ENCODE results near the gene PCSK1N. TPM values are rescaled to one million over a fixed set of nuclear protein-coding genes. Genes with fewer than 3 reads are reported as not detected.

Gene PCSK1N
- total and polyA plus RNA-seq, 2 experiments from 2014 or later, result 39.0 to 97.0 TPM

GRCh38 chrX:48790477-48790876 is 44.9 kb downstream of the PCSK1N start:
- 96% methylated on average over 3 of the region's 5 CpGs for WGBS (ENCODE audit: low lambda C conversion rate, missing lambda C conversion rate)
- TF ChIP-seq CTCF (IDR thresholded peaks at IDR 0.05; ENCODE audit: poor library complexity) (no peak), EZH2phosphoT487 (IDR thresholded peaks at IDR 0.05; ENCODE audit: low read depth, severe bottlenecking, unreplicated experiment) (no peak), EZH2 (IDR thresholded peaks at IDR 0.05; ENCODE audit: borderline replicate concordance) (no peak)
- H3K9me3 ChIP-seq (ENCODE audit: low read depth), result no peaks in the 10 kb centered on the region

GRCh38 chrX:48789366-48790220 is 45.8 kb downstream of the PCSK1N start:
- Histone ChIP-seq H3K4me2 (no peak overlapping the region), H3K4me1 (ENCODE audit: insufficient read depth) (peaks cover 4% of the 10 kb centered on the region), H3K9me3 (ENCODE audit: low read depth) (no peaks in the 10 kb centered on the region), H2AFZ (no peak overlapping the region), H4K20me1 (ENCODE audit: insufficient read depth, poor library complexity, severe bottlenecking) (no peaks in the 10 kb centered on the region), H3K79me2 (no peaks in the 10 kb centered on the region), H3K4me3 (no peak overlapping the region), H3K27ac (no peak overlapping the region), H3K27me3 (no peaks in the 10 kb centered on the region), H3K36me3 (replicated peaks; ENCODE audit: insufficient read depth, low read depth) (no peaks in the 10 kb centered on the region), H3K9me2 (replicated peaks; ENCODE audit: insufficient read depth) (no peaks in the 10 kb centered on the region)
- no peak for DNase-seq (ENCODE audit: low spot score)
- TF ChIP-seq EZH2phosphoT487 (IDR thresholded peaks at IDR 0.05; ENCODE audit: low read depth, severe bottlenecking, unreplicated experiment) (no peak), EZH2 (IDR thresholded peaks at IDR 0.05; ENCODE audit: borderline replicate concordance) (no peak), CTCF (IDR thresholded peaks at IDR 0.05; ENCODE audit: poor library complexity) (no peak)
- WGBS (ENCODE audit: low lambda C conversion rate, missing lambda C conversion rate), result 90% methylated on average over 6 of the region's 7 CpGs

More at GRCh38 chrX:48790477-48790876, 44.9 kb downstream of the PCSK1N start:
- no peaks in the 10 kb centered on the region for H3K36me3 ChIP-seq (replicated peaks; ENCODE audit: insufficient read depth, low read depth)
- no peaks in the 10 kb centered on the region for H3K9me2 ChIP-seq (replicated peaks; ENCODE audit: insufficient read depth)
- no peak for DNase-seq (ENCODE audit: low spot score)
- no peak overlapping the region for H3K4me3 ChIP-seq
- H3K4me2 ChIP-seq, result no peak overlapping the region
- no peaks in the 10 kb centered on the region for H4K20me1 ChIP-seq (ENCODE audit: insufficient read depth, poor library complexity, severe bottlenecking)
- H2AFZ ChIP-seq, result no peak overlapping the region
- H3K79me2 ChIP-seq, result no peaks in the 10 kb centered on the region
- H3K4me1 ChIP-seq (ENCODE audit: insufficient read depth), result peaks cover 10% of the 10 kb centered on the region
- H3K27me3 ChIP-seq, result no peaks in the 10 kb centered on the region
- no peak overlapping the region for H3K27ac ChIP-seq

GRCh38 chrX:48787505-48788443 is 47.6 kb downstream of the PCSK1N start:
- Histone ChIP-seq H3K9me2 (replicated peaks; ENCODE audit: insufficient read depth) (no peaks in the 10 kb centered on the region), H3K27me3 (no peaks in the 10 kb centered on the region), H3K79me2 (no peaks in the 10 kb centered on the region), H3K36me3 (replicated peaks; ENCODE audit: insufficient read depth, low read depth) (no peaks in the 10 kb centered on the region), H3K4me3 (no peak overlapping the region), H3K27ac (no peak overlapping the region), H4K20me1 (ENCODE audit: insufficient read depth, poor library complexity, severe bottlenecking) (no peaks in the 10 kb centered on the region), H3K9me3 (ENCODE audit: low read depth) (no peaks in the 10 kb centered on the region), H3K4me1 (ENCODE audit: insufficient read depth) (no peaks in the 10 kb centered on the region), H2AFZ (no peak overlapping the region), H3K4me2 (no peak overlapping the region)
- DNase-seq (ENCODE audit: low spot score), result no peak
- TF ChIP-seq EZH2 (IDR thresholded peaks at IDR 0.05; ENCODE audit: borderline replicate concordance) (no peak), CTCF (IDR thresholded peaks at IDR 0.05; ENCODE audit: poor library complexity) (no peak), EZH2phosphoT487 (IDR thresholded peaks at IDR 0.05; ENCODE audit: low read depth, severe bottlenecking, unreplicated experiment) (no peak)
- 61% methylated on average over 17 of the region's 17 CpGs for WGBS (ENCODE audit: low lambda C conversion rate, missing lambda C conversion rate)

Data from hepatocyte (in vitro differentiated cells).